GM12878 (cell line): ENCODE results near the gene INPP4B. TPM values are rescaled to one million over a fixed set of nuclear protein-coding genes. Genes with fewer than 3 reads are reported as not detected.

Source experiments
- ATAC-seq: fragments of 200-7000 bp; cut with Tn5 transposase; 3 replicates; pipeline ENCODE4 v1.9.1; 2020; ENCODE audit warnings: mild to moderate bottlenecking, moderate library complexity
- BruUV-seq: library from RNA; stranded (reverse); fragments of 400-500 nt; replicated peaks from 2 replicates; lab custom pipeline; 2021; lab: Mats Ljungman, UMichigan
- CTCF ChIA-PET: fragments of 300-600 bp; sonication (Branson Sonifier 250); formaldehyde crosslinking; extraction: SDS; loops from one replicate; lab custom pipeline; 2021; ENCODE audit warnings: inconsistent platforms; lab: Yijun Ruan, JAX
- POLR2A ChIA-PET: fragments of 350-600 bp; formaldehyde crosslinking; extraction: SDS; loops from one replicate; lab custom pipeline; 2021; ENCODE audit warnings: inconsistent platforms; lab: Charles Lee
- RAD21 ChIA-PET: fragments of 300-600 bp; sonication (Branson Sonifier 250); formaldehyde crosslinking; loops from one replicate; lab custom pipeline; 2023; ENCODE audit warnings: antibody characterized with exemption; ENCODE audit not compliant: unreplicated experiment; lab: Charles Lee
- SMC1A ChIA-PET: fragments of 300-600 bp; sonication (Branson Sonifier 250); formaldehyde crosslinking; loops from one replicate; lab custom pipeline; 2023; ENCODE audit not compliant: unreplicated experiment, uncharacterized antibody; lab: Charles Lee
- DNase-seq: peaks from one replicate; pipeline ENCODE4 v3.0.0-alpha.2; 2011; ENCODE audit warnings: low read depth, low spot score
- FAIRE-seq: peaks from 3 replicates; lab custom pipeline; 2011; peaks lifted over from hg19 to GRCh38; lab: Jason Lieb, UNC
- H2AFZ ChIP-seq: 2 replicates; pipeline ENCODE4 v1.6.0; 2011; ENCODE audit warnings: low read depth, low read length, control low read depth; ENCODE audit not compliant: control insufficient read depth
- H3K27ac ChIP-seq: 2 replicates; pipeline ENCODE4 v1.5.1; 2011; ENCODE audit warnings: control low read depth; ENCODE audit not compliant: control insufficient read depth, insufficient read depth
- H3K27me3 ChIP-seq, 2 experiments: replicated peaks in 1 of 2; 2 replicates each; pipeline versions ENCODE4 v1.6.0 to v1.6.1; 2011; ENCODE audit warnings: low read length in 1 of 2; ENCODE audit not compliant: control insufficient read depth in 2 of 2, insufficient read depth in 2 of 2
- H3K36me3 ChIP-seq, 2 experiments: 2 replicates each; pipeline ENCODE4 v1.5.1; 2011; ENCODE audit warnings: low read length in 1 of 2; ENCODE audit not compliant: control insufficient read depth in 2 of 2, insufficient read depth in 2 of 2
- H3K4me1 ChIP-seq: 2 replicates; pipeline ENCODE4 v1.6.1; 2011; ENCODE audit warnings: mild to moderate bottlenecking, low read length, moderate library complexity, mixed read lengths; ENCODE audit not compliant: control insufficient read depth, insufficient read depth
- H3K4me2 ChIP-seq: 2 replicates; pipeline ENCODE4 v1.6.0; 2011; ENCODE audit warnings: control low read depth; ENCODE audit not compliant: control insufficient read depth, insufficient read depth
- H3K4me3 ChIP-seq: fragments of 200-600 bp; sonication (generic); 2 replicates; pipeline ENCODE4 v1.5.1; 2016
- H3K79me2 ChIP-seq: 2 replicates; pipeline ENCODE4 v1.6.0; 2011; ENCODE audit warnings: low read length; ENCODE audit not compliant: control insufficient read depth, insufficient read depth
- H3K9ac ChIP-seq: 2 replicates; pipeline ENCODE4 v1.8.0; 2011; ENCODE audit warnings: low read length, control low read depth, mixed read lengths; ENCODE audit not compliant: control insufficient read depth, insufficient read depth
- H3K9me3 ChIP-seq: replicated peaks from 3 replicates; pipeline ENCODE4 v1.5.1; 2011; ENCODE audit warnings: mild to moderate bottlenecking, low read length; ENCODE audit not compliant: control insufficient read depth, insufficient read depth
- H4K20me1 ChIP-seq: 2 replicates; pipeline ENCODE4 v1.6.0; 2011; ENCODE audit not compliant: control insufficient read depth, insufficient read depth
- JUND ChIP-seq: IDR thresholded peaks from 2 replicates; pipeline ENCODE4 v1.6.1; 2012; ENCODE audit warnings: low read depth, mild to moderate bottlenecking, low read length, improper control_type of control experiment, moderate library complexity
- MLLT1 ChIP-seq: fragments of 450-650 bp; IDR thresholded peaks from 2 replicates; pipeline ENCODE4 v1.6.1; 2016; ENCODE audit warnings: mild to moderate bottlenecking
- MXI1 ChIP-seq: fragments of 150-350 bp; IDR thresholded peaks from 2 replicates; pipeline ENCODE4 v1.6.1; 2011; ENCODE audit warnings: low read depth, mild to moderate bottlenecking, inconsistent platforms, low read length, improper control_type of control experiment
- NRF1 ChIP-seq: conservative IDR thresholded peaks from 2 replicates; pipeline ENCODE4 v1.6.1; 2011; ENCODE audit warnings: mild to moderate bottlenecking, low read depth, low read length, improper control_type of control experiment
- POLR2AphosphoS2 ChIP-seq: IDR thresholded peaks from 2 replicates; pipeline ENCODE4 v1.6.1; 2011; ENCODE audit warnings: low read depth, mild to moderate bottlenecking, low read length, improper control_type of control experiment, moderate library complexity
- SMAD5 ChIP-seq: IDR thresholded peaks from 2 replicates; pipeline ENCODE4 v1.6.1; 2016; ENCODE audit warnings: antibody characterized with exemption, low read depth
- ZBTB11 ChIP-seq: fragments of 450-650 bp; formaldehyde crosslinking; IDR thresholded peaks from 2 replicates; pipeline ENCODE4 v1.5.0; 2022; ENCODE audit warnings: mild to moderate bottlenecking, missing genetic modification characterization
- WGBS: methylation state at CpG from one replicate; pipeline ENCODE4 v1.1.6; 2016; ENCODE audit warnings: low lambda C conversion rate; ENCODE audit not compliant: insufficient replicate concordance, insufficient coverage; ENCODE audit errors: missing lambda C conversion rate; 5-methylcytosine and 5-hydroxymethylcytosine counted together
- in situ Hi-C: fragments of 300-500 bp; cut with MboI; formaldehyde crosslinking; loops from 9 replicates; pipeline ENCODE4 v1.14.3; 2018; ENCODE audit warnings: mixed read lengths
- intact Hi-C: fragments of 100-400 bp; cut with micrococcal nuclease; formaldehyde crosslinking; loops from one replicate; pipeline ENCODE4 v1.14.2; 2022; ENCODE audit not compliant: unreplicated experiment
- polyA plus RNA-seq, 11 experiments: library from polyadenylated mRNA; depleted of rRNA in 4 of 11; unstranded in 6 of 11; stranded (reverse) in 5 of 11; fragments of >200 nt; fragmentation: Nextera tagmentation in 4 of 11; fragmentation: Illumina TruSeq in 1 of 11; extraction: Ambion mirVana in 4 of 11; extraction: Trizol in 1 of 11; gene quantifications; 1 replicate in 1 of 11; 2 replicates in 10 of 11; pipeline versions ENCODE4 v1.2.1 to v1.2.3, GENCODE V29; 2011 to 2016; ENCODE audit warnings: inconsistent platforms in 2 of 11, missing spikeins in 2 of 11, low read depth in 1 of 11
- total RNA-seq, 4 experiments: library from RNA; depleted of rRNA in 3 of 4; stranded (reverse); fragments of >200 nt in 3 of 4; fragmentation: Illumina TruSeq in 1 of 4; extraction: Trizol in 1 of 4; gene quantifications; 2 replicates each; pipeline versions ENCODE4 v1.2.1 to v1.2.3, GENCODE V29; 2013 to 2021
- TF ChIP-seq, protein P1 (sequence below): fragments of 150-350 bp; IDR thresholded peaks from 2 replicates; pipeline ENCODE4 v1.6.1; 2014; ENCODE audit warnings: mild to moderate bottlenecking, low read depth, low read length

The INPP4B gene
- total and polyA plus RNA-seq, 10 of the 15 experiments (the other 5 are each of a cell fraction or from before 2014, with no cell fraction given) = 0.53 to 11.2 (median 0.95) TPM

DNA sequence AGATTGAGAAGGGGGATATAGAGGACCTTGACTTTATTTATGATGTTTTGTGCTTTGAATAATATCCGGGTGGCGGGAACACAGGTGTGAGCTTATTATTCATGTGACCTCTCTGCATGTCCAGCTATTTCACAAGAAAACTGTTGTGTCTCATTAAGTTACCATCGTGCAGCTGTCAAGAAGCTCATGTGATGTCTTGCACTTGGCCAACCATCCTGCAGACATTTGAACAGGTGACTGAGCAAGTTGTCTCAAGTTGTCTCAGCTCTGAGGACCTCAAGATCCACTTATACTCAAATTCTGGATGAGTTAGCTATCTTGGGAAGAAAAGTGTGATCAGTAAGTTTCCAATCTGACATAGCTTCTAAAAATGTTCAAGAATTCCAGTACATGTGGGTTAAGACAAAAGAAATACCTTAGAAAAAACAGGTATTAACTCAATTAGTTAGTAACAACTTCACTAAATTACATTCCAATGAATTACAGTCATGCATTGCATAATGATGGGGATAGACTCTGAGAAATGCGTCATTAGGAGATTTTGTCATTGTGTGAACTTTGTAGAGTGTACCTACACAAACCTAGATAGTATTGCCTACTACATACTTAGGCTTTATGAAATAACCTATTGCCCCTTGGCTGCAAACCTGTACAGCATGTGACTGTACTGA lies 462.2 kb downstream of the INPP4B start:
- Histone ChIP-seq H3K9ac (no peak overlapping the region), H3K4me1 (no peaks in the 10 kb centered on the region), H4K20me1 (no peaks in the 10 kb centered on the region), H3K79me2 (no peaks in the 10 kb centered on the region), H3K36me3 (no peaks in the 10 kb centered on the region), H3K4me2 (no peak overlapping the region), H3K4me3 (no peak overlapping the region), H3K27me3 (no peaks in the 10 kb centered on the region), H2AFZ (no peak overlapping the region), H3K9me3 (no peaks in the 10 kb centered on the region), H3K27ac (no peak overlapping the region)
- in situ Hi-C loops (no loop called here), intact Hi-C loops (no loop called here)
- ATAC-seq (peak; percentile 25), DNase-seq (no peak), FAIRE-seq (no peak)
- ChIA-PET CTCF (interaction anchor here (0.7 to 2.2 kb wide), 9 partner anchors 11 to 257 kb away, joined by 3 to 14 read pairs (median 4); no protein-coding TSS in a partner anchor), RAD21 (interaction anchor here (0.9 to 1.7 kb wide), 7 partner anchors 8 to 23 kb away, joined by 3 to 8 read pairs (median 4); no protein-coding TSS in a partner anchor), SMC1A (interaction anchor here (0.6 to 2.0 kb wide), 18 partner anchors 8 to 186 kb away, joined by 3 to 18 read pairs (median 4); no protein-coding TSS in a partner anchor), POLR2A (interaction anchor here (0.6 to 1.7 kb wide), 3 partner anchors 12 to 154 kb away, joined by 4 read pairs; no protein-coding TSS in a partner anchor)
- no peak for TF ChIP-seq JUND
- 36% methylated on average over 4 of the region's 4 CpGs for WGBS
- no TSS peak for BruUV-seq

DNA sequence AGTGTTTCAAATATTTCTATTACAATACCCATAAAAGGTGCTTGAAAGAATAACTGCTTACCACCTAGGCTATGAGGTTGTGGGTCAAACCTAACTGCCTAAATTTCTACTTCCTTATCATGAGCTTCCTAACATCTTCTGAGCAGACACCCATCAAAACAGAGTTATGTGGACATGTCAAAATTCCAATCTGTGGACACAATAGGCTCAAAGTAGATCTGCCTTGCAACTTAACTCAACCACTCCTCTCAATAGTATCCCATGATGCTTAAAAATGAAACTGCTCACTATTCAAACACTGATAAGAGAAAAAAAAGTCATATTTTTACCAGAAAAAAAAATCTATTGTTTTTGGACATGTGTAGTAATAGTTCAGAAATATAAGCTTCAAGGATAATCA lies 462.7 kb downstream of the INPP4B start:
- Histone ChIP-seq H2AFZ (no peak overlapping the region), H3K9ac (no peak overlapping the region), H3K27ac (no peak overlapping the region), H3K9me3 (no peaks in the 10 kb centered on the region), H3K4me2 (no peak overlapping the region), H3K36me3 (no peaks in the 10 kb centered on the region), H3K27me3 (no peaks in the 10 kb centered on the region), H3K4me3 (no peak overlapping the region), H4K20me1 (no peaks in the 10 kb centered on the region), H3K79me2 (no peaks in the 10 kb centered on the region), H3K4me1 (no peaks in the 10 kb centered on the region)
- ChIA-PET RAD21 (interaction anchor here (0.9 to 1.7 kb wide), 7 partner anchors 8 to 23 kb away, joined by 3 to 8 read pairs (median 4); no protein-coding TSS in a partner anchor), CTCF (interaction anchor here (0.7 to 2.2 kb wide), 8 partner anchors 10 to 257 kb away, joined by 3 to 14 read pairs (median 4); no protein-coding TSS in a partner anchor), SMC1A (interaction anchor here (0.8 to 2.0 kb wide), 18 partner anchors 9 to 186 kb away, joined by 3 to 18 read pairs (median 4); no protein-coding TSS in a partner anchor), POLR2A (interaction anchor here (0.6 to 1.7 kb wide), 3 partner anchors 12 to 155 kb away, joined by 4 read pairs; no protein-coding TSS in a partner anchor)
- in situ Hi-C loops = no loop called here
- DNase-seq (no peak), FAIRE-seq (no peak), ATAC-seq (no peak)
- intact Hi-C loops = no loop called here
- BruUV-seq = no TSS peak
- TF ChIP-seq MXI1 (no peak), ZBTB11 (CRISPR knock-in tag) (no peak), NRF1 (no peak), SMAD5 (no peak), MLLT1 (no peak), POLR2AphosphoS2 (no peak)
- TF ChIP-seq, protein P1, sequence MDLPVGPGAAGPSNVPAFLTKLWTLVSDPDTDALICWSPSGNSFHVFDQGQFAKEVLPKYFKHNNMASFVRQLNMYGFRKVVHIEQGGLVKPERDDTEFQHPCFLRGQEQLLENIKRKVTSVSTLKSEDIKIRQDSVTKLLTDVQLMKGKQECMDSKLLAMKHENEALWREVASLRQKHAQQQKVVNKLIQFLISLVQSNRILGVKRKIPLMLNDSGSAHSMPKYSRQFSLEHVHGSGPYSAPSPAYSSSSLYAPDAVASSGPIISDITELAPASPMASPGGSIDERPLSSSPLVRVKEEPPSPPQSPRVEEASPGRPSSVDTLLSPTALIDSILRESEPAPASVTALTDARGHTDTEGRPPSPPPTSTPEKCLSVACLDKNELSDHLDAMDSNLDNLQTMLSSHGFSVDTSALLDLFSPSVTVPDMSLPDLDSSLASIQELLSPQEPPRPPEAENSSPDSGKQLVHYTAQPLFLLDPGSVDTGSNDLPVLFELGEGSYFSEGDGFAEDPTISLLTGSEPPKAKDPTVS = no peak
